Activated T-helper 2 cell treated with anti-CD3 and anti-CD28 coated beads, Interferon-gamma antibody, Interleukin-2, Interleukin-4, amounts not matched to agents 10 μg/mL and 5 μg/mL and 100 μg/mL, durations not matched to agents 14 hours and 24 hours and 36 hours (primary cell): ENCODE measurements around the gene CLMP. TPM values are rescaled to one million over a fixed set of nuclear protein-coding genes. Genes with fewer than 3 reads are reported as not detected.

ENCODE experiments used
- DNase-seq: peaks from one replicate; pipeline ENCODE4 v3.0.0; 2021; ENCODE audit warnings: low spot score
- H3K27ac Mint-ChIP-seq: one replicate; pipeline ENCODE4 v1.8.0; 2021; ENCODE audit warnings: mixed read lengths
- H3K27me3 Mint-ChIP-seq: one replicate; pipeline ENCODE4 v1.8.0; 2021; ENCODE audit warnings: low read depth, mixed read lengths
- H3K36me3 Mint-ChIP-seq: one replicate; pipeline ENCODE4 v1.8.0; 2021; ENCODE audit warnings: low read depth, mixed read lengths
- H3K4me1 Mint-ChIP-seq: one replicate; pipeline ENCODE4 v1.8.0; 2021; ENCODE audit warnings: low read depth, mixed read lengths
- H3K4me3 Mint-ChIP-seq: one replicate; pipeline ENCODE4 v1.8.0; 2021; ENCODE audit warnings: low read depth, mild to moderate bottlenecking, moderate library complexity, mixed read lengths
- H3K9me3 Mint-ChIP-seq: one replicate; pipeline ENCODE4 v1.8.0; 2021; ENCODE audit warnings: mixed read lengths
- intact Hi-C: fragments of 100-400 bp; cut with micrococcal nuclease; formaldehyde crosslinking; loops from one replicate; pipeline ENCODE4 v1.15.1; 2023
- total RNA-seq: library from RNA; stranded (reverse); gene quantifications from 2 replicates; pipeline ENCODE4 v1.2.3, GENCODE V29; 2022

Gene CLMP
- total RNA-seq, 1 donor from 2014 or later, result 0.11 TPM

GRCh38 chr11:123181767-123182500 is 13.1 kb downstream of the CLMP start:
- Mint-ChIP-seq H3K27me3 (peaks cover 13% of the 10 kb centered on the region), H3K27ac (no peak overlapping the region), H3K9me3 (no peaks in the 10 kb centered on the region), H3K4me1 (no peaks in the 10 kb centered on the region), H3K36me3 (no peaks in the 10 kb centered on the region), H3K4me3 (no peak overlapping the region)
- DNase-seq, result no peak
- intact Hi-C loops, result no loop called here

GRCh38 chr11:123181075-123181474 is 14.0 kb downstream of the CLMP start:
- Mint-ChIP-seq H3K27ac (no peak overlapping the region), H3K27me3 (peaks cover 10% of the 10 kb centered on the region), H3K4me1 (peaks cover 2% of the 10 kb centered on the region), H3K36me3 (no peaks in the 10 kb centered on the region), H3K9me3 (no peaks in the 10 kb centered on the region), H3K4me3 (no peak overlapping the region)
- intact Hi-C loops, result no loop called here
- no peak for DNase-seq

GRCh38 chr11:123180574-123180973 is 14.5 kb downstream of the CLMP start:
- peaks cover 2% of the 10 kb centered on the region for H3K4me1 Mint-ChIP-seq
- H3K27ac Mint-ChIP-seq, result no peak overlapping the region
- intact Hi-C loops, result no loop called here

GRCh38 chr11:123180166-123180565 is 14.9 kb downstream of the CLMP start:
- Mint-ChIP-seq H3K36me3 (no peaks in the 10 kb centered on the region), H3K4me1 (peaks cover 2% of the 10 kb centered on the region), H3K9me3 (no peaks in the 10 kb centered on the region), H3K27me3 (peaks cover 9% of the 10 kb centered on the region), H3K27ac (no peak overlapping the region), H3K4me3 (no peak overlapping the region)
- no peak for DNase-seq
- intact Hi-C loops, result no loop called here

More at GRCh38 chr11:123180574-123180973, 14.5 kb downstream of the CLMP start:
- DNase-seq, result no peak
- no peaks in the 10 kb centered on the region for H3K9me3 Mint-ChIP-seq
- H3K36me3 Mint-ChIP-seq, result no peaks in the 10 kb centered on the region
- H3K4me3 Mint-ChIP-seq, result no peak overlapping the region
- H3K27me3 Mint-ChIP-seq, result peaks cover 10% of the 10 kb centered on the region

- no peak for DNase-seq
- Mint-ChIP-seq H3K4me1 (peaks cover 2% of the 10 kb centered on the region), H3K27ac (no peak overlapping the region), H3K36me3 (no peaks in the 10 kb centered on the region), H3K9me3 (no peaks in the 10 kb centered on the region), H3K4me3 (no peak overlapping the region), H3K27me3 (peaks cover 3% of the 10 kb centered on the region)
- intact Hi-C loops, result no loop called here
Observed at GRCh38 chr11:123179586-123179985, 15.5 kb downstream of the CLMP start.

GRCh38 chr11:123178186-123178585 is 16.9 kb downstream of the CLMP start:
- H3K4me3 Mint-ChIP-seq, result no peak overlapping the region
- intact Hi-C loops, result no loop called here
- H3K27ac Mint-ChIP-seq, result no peak overlapping the region
- no peak for DNase-seq
- no peaks in the 10 kb centered on the region for H3K36me3 Mint-ChIP-seq
- peaks cover 5% of the 10 kb centered on the region for H3K4me1 Mint-ChIP-seq
- no peaks in the 10 kb centered on the region for H3K9me3 Mint-ChIP-seq
- peaks cover 3% of the 10 kb centered on the region for H3K27me3 Mint-ChIP-seq

- Mint-ChIP-seq H3K4me3 (no peak overlapping the region), H3K27me3 (peaks cover 3% of the 10 kb centered on the region), H3K27ac (no peak overlapping the region), H3K36me3 (no peaks in the 10 kb centered on the region), H3K4me1 (peaks cover 5% of the 10 kb centered on the region), H3K9me3 (no peaks in the 10 kb centered on the region)
- intact Hi-C loops, result no loop called here
- no peak for DNase-seq
Observed at GRCh38 chr11:123176785-123177184, 18.3 kb downstream of the CLMP start.

GRCh38 chr11:123174196-123175183 is 20.6 kb downstream of the CLMP start:
- intact Hi-C loops, result no loop called here
- Mint-ChIP-seq H3K9me3 (no peaks in the 10 kb centered on the region), H3K4me3 (no peak overlapping the region), H3K36me3 (no peaks in the 10 kb centered on the region), H3K4me1 (peaks cover 5% of the 10 kb centered on the region), H3K27ac (no peak overlapping the region), H3K27me3 (no peaks in the 10 kb centered on the region)
- no peak for DNase-seq

- H3K36me3 Mint-ChIP-seq, result no peaks in the 10 kb centered on the region
- H3K27ac Mint-ChIP-seq, result no peak overlapping the region
- no peaks in the 10 kb centered on the region for H3K9me3 Mint-ChIP-seq
- H3K27me3 Mint-ChIP-seq, result peaks cover 1% of the 10 kb centered on the region
- H3K4me1 Mint-ChIP-seq, result peaks cover 5% of the 10 kb centered on the region
- DNase-seq, result no peak
- H3K4me3 Mint-ChIP-seq, result no peak overlapping the region
- intact Hi-C loops, result no loop called here
Observed at GRCh38 chr11:123173856-123174186, 21.2 kb downstream of the CLMP start.

- H3K9me3 Mint-ChIP-seq, result no peaks in the 10 kb centered on the region
- peaks cover 5% of the 10 kb centered on the region for H3K4me1 Mint-ChIP-seq
- no peak overlapping the region for H3K4me3 Mint-ChIP-seq
- H3K27ac Mint-ChIP-seq, result no peak overlapping the region
- no peak for DNase-seq
- H3K36me3 Mint-ChIP-seq, result no peaks in the 10 kb centered on the region
- intact Hi-C loops, result no loop called here
- H3K27me3 Mint-ChIP-seq, result peaks cover 4% of the 10 kb centered on the region
Observed at GRCh38 chr11:123173040-123173855, 21.8 kb downstream of the CLMP start.

- H3K9me3 Mint-ChIP-seq, result no peaks in the 10 kb centered on the region
- intact Hi-C loops, result no loop called here
- peaks cover 5% of the 10 kb centered on the region for H3K27me3 Mint-ChIP-seq
- DNase-seq, result no peak
- H3K27ac Mint-ChIP-seq, result no peak overlapping the region
- H3K4me3 Mint-ChIP-seq, result no peak overlapping the region
- H3K36me3 Mint-ChIP-seq, result no peaks in the 10 kb centered on the region
- H3K4me1 Mint-ChIP-seq, result peaks cover 2% of the 10 kb centered on the region
Observed at GRCh38 chr11:123170929-123171328, 24.1 kb downstream of the CLMP start.

- no peak for DNase-seq
- Mint-ChIP-seq H3K27me3 (peaks cover 5% of the 10 kb centered on the region), H3K9me3 (no peaks in the 10 kb centered on the region), H3K4me1 (peaks cover 2% of the 10 kb centered on the region), H3K27ac (no peak overlapping the region), H3K4me3 (no peak overlapping the region), H3K36me3 (no peaks in the 10 kb centered on the region)
- intact Hi-C loops, result no loop called here
Observed at GRCh38 chr11:123169821-123170220, 25.2 kb downstream of the CLMP start.
